Activated CD4-positive, CD25-positive, alpha-beta regulatory T cell treated with anti-CD3 and anti-CD28 coated beads, Interleukin-2, amount 50 U/mL, for 24 hours (primary cell): ENCODE data around the gene RSPO4.
A peak's percentile ranks its signal among the peaks of the same experiment; 100 is the strongest.
"Not testable (repeated sequence)": the region's sequence is repeated elsewhere in the genome, so short reads cannot be mapped to it uniquely, and the experiment has no call there.

Source experiments
- ATAC-seq, 2 donors: fragments of 150-1000 bp; cut with Tn5 transposase; one replicate each; pipeline ENCODE4 v1.10.0; 2021; ENCODE audit warnings: mild to moderate bottlenecking in 1 of 2, moderate library complexity in 1 of 2

Gene RSPO4

GRCh38 chr20:1001911-1002681, at the start of gene RSPO4:
RSPO4 (minus strand) TSS chr20:1002311; CDS start chr20:1002164, 147 bp downstream.
- no peak for ATAC-seq

DNA sequence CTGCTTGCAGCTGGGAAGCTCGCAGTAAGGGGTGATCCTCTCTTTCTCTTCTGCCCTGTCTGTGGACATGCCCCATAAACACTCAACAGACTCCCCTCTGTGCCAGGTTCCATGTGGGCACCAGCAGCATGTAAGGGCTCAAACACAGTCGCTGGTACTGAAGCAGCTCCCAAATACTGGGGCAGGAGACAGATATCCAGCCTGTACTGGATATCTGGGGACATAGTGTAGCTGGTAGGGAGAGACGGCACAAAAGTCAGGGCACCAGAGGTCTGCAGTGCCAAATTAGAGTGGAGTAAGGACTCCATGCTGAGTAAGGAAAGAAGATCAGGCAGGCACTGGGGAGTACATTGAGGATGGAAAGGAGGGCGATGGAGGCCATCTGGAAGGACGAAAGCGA, 48.3 kb upstream of the RSPO4 start:
- ATAC-seq, result no peak

- ATAC-seq, result no peak
These were observed 43.8 kb upstream of the RSPO4 start for GRCh38 chr20:1045860-1046418.

DNA sequence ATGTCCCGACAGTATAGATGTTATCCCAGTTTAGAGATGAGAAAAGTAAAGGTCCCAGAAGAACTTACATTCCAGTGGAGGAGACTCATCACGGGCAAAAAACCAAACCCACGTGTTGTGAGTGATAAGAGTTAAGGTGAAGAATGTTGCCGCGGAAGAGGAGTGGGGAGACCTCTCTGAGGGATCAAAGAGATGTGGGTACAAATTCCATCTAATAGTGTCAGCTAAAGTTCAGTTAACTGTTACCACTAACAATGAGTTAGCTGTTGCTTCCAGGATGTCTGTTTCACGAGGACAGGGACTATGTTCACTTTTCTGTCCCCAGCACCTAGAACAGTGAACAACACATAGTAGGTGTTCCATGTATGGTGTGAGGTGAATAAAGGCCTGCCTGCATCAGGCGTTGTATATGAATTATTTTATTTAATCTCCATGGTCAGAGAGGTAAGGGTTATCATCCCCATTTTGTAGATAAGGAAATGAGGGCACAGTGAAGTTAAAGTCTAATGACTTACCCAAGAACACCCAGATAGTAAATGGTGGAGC, 39.8 kb upstream of the RSPO4 start:
- no peak for ATAC-seq

DNA sequence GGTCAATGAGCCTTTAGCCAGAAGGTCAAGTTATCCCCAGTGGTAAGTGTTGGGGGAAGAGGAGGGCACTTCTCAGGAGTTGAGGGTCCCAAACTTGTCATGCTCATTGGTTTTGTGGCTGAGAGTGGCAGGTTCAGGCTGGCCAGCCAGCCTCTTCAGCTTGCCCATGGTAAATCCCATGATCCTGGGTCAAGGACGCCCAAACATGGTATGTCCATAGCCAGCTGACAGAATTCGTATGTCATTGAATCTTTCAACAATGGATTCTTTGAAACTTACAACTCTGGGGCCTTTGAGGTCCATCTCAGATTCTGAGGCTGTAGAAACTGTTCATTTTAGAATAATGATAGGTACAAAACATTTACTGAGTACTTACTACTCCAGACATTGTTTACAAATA, 36.1 kb upstream of the RSPO4 start:
- no peak for ATAC-seq

GRCh38 chr20:1037039-1037438, 34.9 kb upstream of the RSPO4 start:
- ATAC-seq, result no peak

- no peak for ATAC-seq
These were observed 33.4 kb upstream of the RSPO4 start for GRCh38 chr20:1035466-1035865.

- ATAC-seq, result no peak
These were observed 32.3 kb upstream of the RSPO4 start for GRCh38 chr20:1034415-1034789.

DNA sequence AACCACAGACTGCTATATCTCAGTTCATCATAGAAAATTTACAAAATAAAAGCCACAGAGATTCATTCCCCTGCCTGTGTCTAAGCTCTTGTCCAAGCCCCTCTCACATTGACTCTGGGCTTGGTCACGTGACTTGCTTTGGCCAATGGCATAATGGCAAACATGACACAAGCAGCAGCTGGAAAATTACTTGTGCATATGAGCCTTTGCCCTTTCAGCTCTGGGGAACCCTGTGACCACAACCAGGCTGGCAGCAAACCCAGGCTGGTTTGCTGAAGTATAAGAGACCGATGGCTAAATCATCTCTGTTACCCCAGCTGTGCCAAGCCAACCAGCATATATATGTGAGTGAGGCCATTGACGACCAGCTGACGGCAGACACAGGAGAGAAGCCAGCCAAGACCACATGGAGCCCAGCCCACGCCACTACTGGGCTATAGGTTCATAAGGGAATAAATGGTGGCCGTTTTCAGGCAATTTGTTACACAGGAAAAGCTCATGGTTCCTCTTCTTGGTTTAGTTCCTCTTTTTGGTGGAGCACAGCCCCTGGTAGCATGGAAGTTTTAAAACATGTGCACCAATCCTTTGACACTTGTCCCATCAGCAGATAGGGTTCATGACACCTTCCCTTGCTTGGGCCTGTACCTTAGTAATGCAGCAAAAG, 31.8 kb upstream of the RSPO4 start:
- no peak for ATAC-seq

DNA sequence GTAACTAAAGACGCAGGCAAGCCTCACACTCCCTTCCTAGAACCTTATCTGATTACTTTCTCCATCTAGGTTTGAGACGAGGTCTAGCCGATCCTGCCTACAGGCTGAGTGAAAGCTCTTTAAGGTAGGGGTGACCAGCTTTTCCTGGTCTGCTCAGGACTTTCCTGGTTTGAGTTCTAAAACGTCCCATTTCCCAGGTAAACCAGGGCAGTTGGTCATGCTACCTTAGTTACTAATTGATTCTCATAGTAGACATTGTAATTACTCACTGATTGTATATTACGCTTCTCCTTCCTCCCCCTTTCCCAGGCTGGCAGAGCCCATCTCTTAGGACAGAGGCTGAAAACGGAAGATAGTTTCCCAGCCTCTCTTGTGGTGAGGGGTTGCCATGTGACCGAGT, 27.9 kb upstream of the RSPO4 start:
- no peak for ATAC-seq

DNA sequence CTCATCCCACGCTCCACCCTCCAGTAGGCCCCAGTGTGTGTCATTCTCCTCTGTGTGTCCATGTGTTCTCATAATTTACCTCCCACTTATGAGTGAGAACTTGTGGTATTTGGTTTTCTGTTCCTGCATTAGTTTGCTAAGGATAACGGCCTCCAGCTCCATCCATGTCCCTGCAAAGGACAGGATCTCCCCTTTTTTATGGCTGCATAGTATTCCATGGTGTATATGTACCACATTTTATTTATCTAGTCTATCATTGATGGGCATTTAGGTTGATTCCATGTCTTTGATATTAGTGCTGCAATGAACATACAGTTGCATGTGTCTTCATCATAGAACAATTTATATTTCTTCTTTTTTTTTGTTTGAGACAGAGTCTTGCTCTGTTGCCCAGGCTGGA, 24.1 kb upstream of the RSPO4 start:
- not testable (repeated sequence) for ATAC-seq

DNA sequence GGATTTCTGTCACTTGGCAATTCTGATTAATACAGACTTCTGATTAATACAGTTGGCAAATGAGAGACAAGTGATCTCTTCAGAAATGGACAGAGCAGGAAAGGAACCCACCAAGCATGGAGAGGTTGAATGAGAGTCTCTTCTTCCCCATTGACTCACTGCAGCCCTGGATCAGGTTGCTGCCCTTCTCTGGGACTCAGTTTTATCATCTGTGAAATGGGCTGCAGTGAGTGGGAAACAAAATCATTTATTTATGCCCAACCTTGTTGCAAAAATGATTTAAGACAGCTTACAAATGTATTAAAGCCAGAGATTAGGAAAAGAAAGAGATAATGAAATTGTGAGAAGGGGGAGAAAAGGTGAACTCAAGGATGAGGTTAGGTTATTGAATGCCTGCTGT, 20.8 kb upstream of the RSPO4 start:
- ATAC-seq, result no peak

DNA sequence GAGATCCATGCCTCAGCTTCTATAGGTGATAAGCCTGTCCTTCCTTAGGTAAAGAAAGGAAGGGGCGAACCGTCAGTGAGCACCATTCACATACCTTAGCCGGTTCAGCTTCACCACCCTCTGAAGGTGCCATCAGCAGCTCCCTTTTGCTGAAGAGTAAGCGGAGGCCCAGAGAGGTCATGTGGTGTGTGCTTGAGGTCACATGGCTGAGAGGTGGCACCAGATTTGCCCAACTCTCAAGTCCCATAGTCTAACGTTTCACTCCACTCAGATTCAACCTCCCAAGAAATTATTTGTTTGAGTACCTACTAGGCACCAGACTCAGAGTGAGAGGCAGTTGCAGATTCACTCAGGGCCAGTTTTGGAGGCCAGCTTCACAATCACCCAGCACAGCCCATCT, 18.5 kb upstream of the RSPO4 start:
- no peak for ATAC-seq

GRCh38 chr20:1019344-1019743, 17.2 kb upstream of the RSPO4 start:
- no peak for ATAC-seq

DNA sequence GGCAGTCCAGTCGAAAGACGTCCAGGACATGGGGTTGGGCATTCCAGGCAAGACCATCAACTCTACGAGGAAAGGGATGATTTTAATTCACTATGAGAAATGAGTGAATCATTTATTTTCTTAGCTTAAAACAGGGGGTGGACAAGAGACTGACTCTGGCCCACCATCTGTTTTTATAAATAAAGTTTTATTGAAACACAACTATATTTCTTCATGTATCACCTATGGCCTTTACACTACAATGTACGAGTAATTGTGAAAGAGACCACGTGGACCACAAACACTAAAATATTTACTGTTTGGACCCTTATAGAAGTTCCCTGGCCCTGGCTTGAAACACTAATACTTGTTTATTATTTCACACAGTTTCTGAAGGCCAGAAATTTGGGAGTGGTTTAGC, 15.6 kb upstream of the RSPO4 start:
- ATAC-seq, result no peak

DNA sequence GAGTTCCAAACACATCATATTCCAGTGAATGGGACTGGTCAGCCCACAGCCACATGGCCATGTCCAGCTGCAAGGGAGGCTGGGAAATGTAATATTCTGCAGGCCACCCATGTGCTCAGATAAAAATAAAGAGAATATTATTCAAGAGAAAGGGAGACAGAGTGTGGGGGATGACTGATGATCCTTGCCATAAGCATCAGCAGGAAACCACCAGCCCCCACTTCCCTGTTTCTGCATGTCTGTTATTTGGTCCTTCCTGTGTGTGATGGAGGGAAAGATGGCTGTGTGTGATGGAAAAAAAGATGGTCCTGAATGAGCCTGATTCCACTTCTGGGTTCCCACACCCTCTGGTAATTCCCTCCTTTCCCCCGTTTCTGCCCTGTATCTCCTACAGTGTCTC, 13.1 kb upstream of the RSPO4 start:
- ATAC-seq, result no peak

GRCh38 chr20:1014471-1014870, 12.4 kb upstream of the RSPO4 start:
- no peak for ATAC-seq

GRCh38 chr20:1013566-1014340, 11.6 kb upstream of the RSPO4 start:
- ATAC-seq, result no peak

DNA sequence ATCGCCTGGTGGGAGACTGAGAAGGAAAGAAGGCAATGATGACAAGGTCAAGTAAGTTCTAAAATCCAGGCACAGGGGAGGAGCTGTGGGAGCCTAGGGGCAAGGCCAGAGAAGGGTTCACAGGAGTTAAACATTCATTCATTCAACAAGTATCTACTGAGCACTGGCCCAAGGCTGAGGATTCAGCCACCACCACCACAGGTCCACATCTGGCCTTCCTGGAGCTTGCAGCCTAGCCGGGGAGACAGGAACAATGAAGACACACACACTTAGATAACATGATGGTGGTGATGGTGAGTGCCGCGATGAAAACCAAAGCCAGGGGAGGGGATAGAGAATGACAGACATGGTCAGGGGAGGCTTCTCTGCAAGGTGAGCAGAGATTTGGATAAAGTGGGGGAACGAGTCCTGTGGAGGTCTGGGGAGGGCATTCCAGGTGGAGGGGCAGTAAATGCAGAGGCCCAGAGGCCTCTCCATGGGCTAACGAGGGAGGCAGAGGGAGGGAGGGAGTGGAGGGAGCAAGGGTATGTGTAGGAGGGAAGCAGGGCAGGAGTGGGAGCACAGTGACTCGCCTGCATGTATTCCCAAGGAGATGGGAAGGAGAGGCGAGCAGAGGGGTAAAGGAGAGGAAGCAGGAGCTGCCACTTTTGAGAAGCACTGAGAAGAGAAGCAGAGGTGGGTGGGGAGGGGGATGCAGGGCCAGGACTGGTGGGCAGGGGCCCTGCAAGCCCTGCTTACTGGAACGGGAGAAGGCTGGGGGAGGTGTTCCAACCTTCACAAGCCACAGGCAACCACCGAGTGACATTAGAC, 10.5 kb upstream of the RSPO4 start:
- ATAC-seq, result no peak

- no peak for ATAC-seq
These were observed 8.5 kb upstream of the RSPO4 start for GRCh38 chr20:1010659-1011058.

GRCh38 chr20:1005452-1006027, 3.4 kb upstream of the RSPO4 start:
- peak; percentile 68 to 82 for ATAC-seq
